ENCODE measurements around the gene PHF19.

Gene PHF19

DNA sequence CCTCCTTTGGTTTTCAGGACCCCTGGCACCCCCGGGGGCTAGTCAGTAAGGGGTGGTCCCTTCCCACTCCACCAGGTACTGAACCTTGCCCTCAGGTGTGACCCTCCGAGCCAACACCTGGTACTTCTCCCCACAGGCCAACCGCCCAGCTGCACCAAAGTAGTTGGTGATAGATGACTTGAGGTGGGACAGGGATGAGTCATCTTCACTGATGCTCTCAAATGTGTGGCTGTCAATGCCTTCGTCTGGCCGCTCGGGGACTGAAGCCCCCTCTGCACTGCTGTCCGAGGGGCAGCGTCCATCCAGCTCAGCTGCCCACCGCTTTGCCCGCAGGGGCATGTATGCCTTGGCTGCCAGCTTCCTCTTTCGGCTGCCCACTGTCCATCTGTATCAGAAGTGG is 19.1 kb downstream of the PHF19 start:
- H3K9me3 ChIP-seq (ENCODE audit: low read depth, low read length), result no peaks in the 10 kb centered on the region
- TF ChIP-seq EZH2 (IDR thresholded peaks at IDR 0.05), result no peak
- no peak for TF ChIP-seq FOXP2 (optimal IDR thresholded peaks at IDR 0.05; ENCODE audit: control extremely low read depth, extremely low read length, insufficient read depth)
- TF ChIP-seq POLR2AphosphoS5 (IDR thresholded peaks at IDR 0.05; ENCODE audit: borderline replicate concordance, low read depth, low read length), result no peak
- no peak overlapping the region for H3K9ac ChIP-seq (ENCODE audit: insufficient read length)
- no peak overlapping the region for H3K27ac ChIP-seq
- no peak overlapping the region for H3K4me3 ChIP-seq
- DNase-seq (ENCODE audit: low read depth, low spot score), result no peak
- H3K36me3 ChIP-seq (ENCODE audit: insufficient read depth, low read length), result peaks cover 7% of the 10 kb centered on the region

DNA sequence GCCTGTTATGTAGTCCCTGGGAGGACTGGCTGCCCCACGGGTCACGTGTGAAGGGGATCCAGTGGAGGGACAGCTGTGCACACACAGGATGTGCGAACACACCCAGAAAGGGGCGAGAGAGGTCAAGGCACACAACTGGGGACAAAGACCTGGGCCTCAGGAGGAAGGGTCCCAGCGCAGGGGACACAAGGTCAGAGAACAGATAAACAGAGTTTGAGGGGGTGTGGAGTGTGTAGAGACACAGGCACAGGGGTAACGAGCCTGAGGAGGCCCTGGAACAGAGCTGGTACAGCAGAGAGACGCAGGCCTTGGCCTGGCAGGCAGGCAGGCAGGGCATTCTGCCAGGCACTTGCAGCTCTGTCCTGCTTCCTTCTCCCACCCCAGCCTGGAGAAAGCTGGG is 19.5 kb downstream of the PHF19 start:
- no peak overlapping the region for H3K27ac ChIP-seq
- no peak overlapping the region for H3K9ac ChIP-seq (ENCODE audit: insufficient read length)
- no peak overlapping the region for H3K4me3 ChIP-seq
- TF ChIP-seq FOXP2 (optimal IDR thresholded peaks at IDR 0.05; ENCODE audit: control extremely low read depth, extremely low read length, insufficient read depth) (no peak), POLR2AphosphoS5 (IDR thresholded peaks at IDR 0.05; ENCODE audit: borderline replicate concordance, low read depth, low read length) (no peak), EZH2 (IDR thresholded peaks at IDR 0.05) (no peak)
- H3K36me3 ChIP-seq (ENCODE audit: insufficient read depth, low read length), result peaks cover 7% of the 10 kb centered on the region
- no peak for DNase-seq (ENCODE audit: low read depth, low spot score)
- H3K9me3 ChIP-seq (ENCODE audit: low read depth, low read length), result no peaks in the 10 kb centered on the region

DNA sequence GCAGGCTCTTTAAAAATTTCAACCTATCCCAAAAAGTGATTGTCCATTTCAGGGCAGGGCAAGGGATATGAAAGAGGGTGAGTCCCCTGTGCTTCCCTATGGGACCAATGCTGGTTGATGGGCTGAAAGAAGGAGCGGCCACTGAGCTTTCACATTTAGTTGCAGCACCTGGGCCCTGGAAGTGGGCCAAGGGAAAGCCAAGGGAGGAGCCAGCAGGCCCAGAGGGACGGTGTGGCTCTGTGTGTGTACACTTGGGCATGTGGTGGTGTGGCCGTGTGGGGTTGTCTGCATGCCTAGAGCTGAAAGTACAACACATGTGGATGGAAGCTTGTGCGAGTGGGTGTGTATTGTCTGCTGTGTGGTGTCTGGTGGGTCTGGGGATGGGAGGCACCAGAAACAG is 20.3 kb downstream of the PHF19 start:
- H3K9me3 ChIP-seq (ENCODE audit: low read depth, low read length), result no peaks in the 10 kb centered on the region
- no peak for TF ChIP-seq FOXP2 (optimal IDR thresholded peaks at IDR 0.05; ENCODE audit: control extremely low read depth, extremely low read length, insufficient read depth)
- TF ChIP-seq POLR2AphosphoS5 (IDR thresholded peaks at IDR 0.05; ENCODE audit: borderline replicate concordance, low read depth, low read length), result no peak
- no peak for TF ChIP-seq EZH2 (IDR thresholded peaks at IDR 0.05)
- no peak for DNase-seq (ENCODE audit: low read depth, low spot score)
- no peak overlapping the region for H3K9ac ChIP-seq (ENCODE audit: insufficient read length)
- H3K4me3 ChIP-seq, result no peak overlapping the region
- peaks cover 7% of the 10 kb centered on the region for H3K36me3 ChIP-seq (ENCODE audit: insufficient read depth, low read length)
- H3K27ac ChIP-seq, result no peak overlapping the region

DNA sequence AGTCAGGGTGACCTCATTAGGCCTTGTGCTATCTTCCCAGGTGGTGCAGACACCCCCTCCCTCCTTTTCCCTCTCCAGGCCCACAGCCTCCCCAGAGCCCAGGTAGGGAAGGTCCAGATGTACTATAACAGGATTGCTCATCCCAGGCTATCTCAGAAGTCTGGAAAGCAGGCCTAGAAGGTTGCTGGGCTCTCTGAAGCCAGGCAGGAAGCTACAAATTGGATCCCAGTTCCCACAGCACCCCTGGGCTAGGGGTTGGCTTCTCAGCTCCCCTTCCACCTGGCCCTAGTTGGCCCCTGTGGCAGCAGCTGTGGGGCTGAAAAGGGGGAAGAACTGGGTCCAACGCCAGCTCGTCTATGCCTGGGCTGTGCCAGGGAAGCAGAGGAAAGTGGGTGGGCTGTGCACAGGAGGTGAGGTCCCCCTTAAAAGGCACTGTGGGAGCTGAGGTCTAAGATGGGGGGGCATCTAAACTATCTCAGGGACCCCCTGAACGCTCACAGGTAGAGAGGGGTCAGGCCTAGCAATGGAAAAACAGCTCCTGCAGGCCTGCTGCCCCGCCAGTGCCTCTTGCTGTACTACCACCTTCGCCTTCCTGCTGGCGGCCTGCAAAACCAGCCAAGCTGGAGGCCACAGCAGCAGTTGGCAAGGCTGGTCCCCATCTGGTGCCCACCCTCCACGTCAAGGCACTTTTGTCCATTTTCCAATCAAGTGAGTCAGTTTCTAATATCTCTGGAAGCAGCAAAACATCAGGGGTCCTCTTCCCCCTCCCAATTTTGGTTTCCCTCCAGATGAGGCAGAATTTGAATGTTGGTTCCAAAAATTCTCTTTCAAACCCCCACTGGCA is 20.9 kb downstream of the PHF19 start:
- Histone ChIP-seq H3K36me3 (ENCODE audit: insufficient read depth, low read length) (peaks cover 7% of the 10 kb centered on the region), H3K9me3 (ENCODE audit: low read depth, low read length) (no peaks in the 10 kb centered on the region), H3K27ac (no peak overlapping the region), H3K4me3 (no peak overlapping the region), H3K9ac (ENCODE audit: insufficient read length) (no peak overlapping the region)
- no peak for DNase-seq (ENCODE audit: low read depth, low spot score)
- TF ChIP-seq FOXP2 (optimal IDR thresholded peaks at IDR 0.05; ENCODE audit: control extremely low read depth, extremely low read length, insufficient read depth), result no peak
- TF ChIP-seq EZH2 (IDR thresholded peaks at IDR 0.05), result no peak
- TF ChIP-seq POLR2AphosphoS5 (IDR thresholded peaks at IDR 0.05; ENCODE audit: borderline replicate concordance, low read depth, low read length), result no peak

DNA sequence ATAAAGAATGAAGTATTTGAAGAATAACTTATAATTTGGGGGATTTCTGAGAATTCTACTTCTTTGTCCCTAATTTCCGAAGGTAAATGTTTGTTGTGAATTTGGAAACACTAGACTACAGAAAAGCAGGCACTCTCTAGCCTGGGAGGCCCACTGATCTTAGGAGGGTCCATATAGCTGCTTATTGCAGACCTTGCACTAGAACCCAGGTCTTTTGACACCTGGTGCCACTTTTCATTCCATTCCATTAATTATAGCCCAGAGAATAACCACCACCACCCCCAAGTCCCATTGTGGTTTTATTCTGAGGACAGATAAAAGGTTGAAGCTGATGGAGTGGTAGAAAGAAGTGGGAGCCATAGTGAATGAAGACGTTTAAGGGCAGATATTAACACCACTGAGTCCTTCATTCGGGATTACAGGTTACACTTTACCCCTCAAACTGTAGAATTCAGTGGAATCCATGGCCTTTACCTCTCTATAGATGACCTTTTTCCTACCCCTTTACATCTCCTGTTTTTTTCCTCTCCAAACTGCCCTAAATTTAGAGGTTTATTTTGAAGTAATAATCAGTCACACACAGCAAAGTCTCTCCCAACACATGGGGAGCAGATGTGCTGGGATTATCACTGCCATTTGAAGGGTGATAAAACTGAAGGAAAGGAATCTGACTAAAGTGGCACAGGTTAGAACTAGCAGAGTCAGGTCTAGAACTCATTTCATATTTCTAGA is 22.2 kb downstream of the PHF19 start:
- Histone ChIP-seq H3K27ac (no peak overlapping the region), H3K36me3 (ENCODE audit: insufficient read depth, low read length) (no peaks in the 10 kb centered on the region; the same call in 1 of the 2 replicates)

DNA sequence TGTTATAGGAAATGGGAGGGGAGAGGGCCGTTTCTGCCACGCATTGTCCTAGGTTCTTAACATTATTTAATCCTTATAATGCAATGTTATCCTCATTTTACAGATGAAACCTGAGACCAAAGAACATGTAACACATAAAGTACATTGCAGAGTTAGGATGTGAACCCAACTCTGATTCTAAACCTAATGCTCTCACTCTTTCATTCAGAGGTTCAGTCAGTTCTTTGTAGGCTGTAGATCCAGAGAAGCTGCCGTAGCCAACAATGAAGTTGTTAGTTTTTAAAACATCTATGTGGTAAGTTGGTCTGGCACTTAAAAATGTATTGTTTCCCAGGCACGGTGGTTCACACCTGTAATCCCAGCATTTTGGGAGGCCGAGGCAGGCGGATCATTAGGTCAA is 23.8 kb downstream of the PHF19 start:
- Histone ChIP-seq H3K4me3 (no peak overlapping the region), H3K9me3 (ENCODE audit: low read depth, low read length) (no peaks in the 10 kb centered on the region), H3K27ac (no peak overlapping the region), H3K9ac (ENCODE audit: insufficient read length) (no peak overlapping the region), H3K36me3 (ENCODE audit: insufficient read depth, low read length) (no peaks in the 10 kb centered on the region; the same call in 1 of the 2 replicates)
- TF ChIP-seq FOXP2 (optimal IDR thresholded peaks at IDR 0.05; ENCODE audit: control extremely low read depth, extremely low read length, insufficient read depth), result no peak
- no peak for TF ChIP-seq POLR2AphosphoS5 (IDR thresholded peaks at IDR 0.05; ENCODE audit: borderline replicate concordance, low read depth, low read length)
- TF ChIP-seq EZH2 (IDR thresholded peaks at IDR 0.05), result no peak
- no peak for DNase-seq (ENCODE audit: low read depth, low spot score)

More for the DNA sequence above, 22.2 kb downstream of the PHF19 start:
- Histone ChIP-seq H3K9ac (ENCODE audit: insufficient read length) (no peak overlapping the region), H3K4me3 (no peak overlapping the region), H3K9me3 (ENCODE audit: low read depth, low read length) (no peaks in the 10 kb centered on the region)
- TF ChIP-seq FOXP2 (optimal IDR thresholded peaks at IDR 0.05; ENCODE audit: control extremely low read depth, extremely low read length, insufficient read depth) (no peak), POLR2AphosphoS5 (IDR thresholded peaks at IDR 0.05; ENCODE audit: borderline replicate concordance, low read depth, low read length) (no peak), EZH2 (IDR thresholded peaks at IDR 0.05) (no peak)
- no peak for DNase-seq (ENCODE audit: low read depth, low spot score)

DNA sequence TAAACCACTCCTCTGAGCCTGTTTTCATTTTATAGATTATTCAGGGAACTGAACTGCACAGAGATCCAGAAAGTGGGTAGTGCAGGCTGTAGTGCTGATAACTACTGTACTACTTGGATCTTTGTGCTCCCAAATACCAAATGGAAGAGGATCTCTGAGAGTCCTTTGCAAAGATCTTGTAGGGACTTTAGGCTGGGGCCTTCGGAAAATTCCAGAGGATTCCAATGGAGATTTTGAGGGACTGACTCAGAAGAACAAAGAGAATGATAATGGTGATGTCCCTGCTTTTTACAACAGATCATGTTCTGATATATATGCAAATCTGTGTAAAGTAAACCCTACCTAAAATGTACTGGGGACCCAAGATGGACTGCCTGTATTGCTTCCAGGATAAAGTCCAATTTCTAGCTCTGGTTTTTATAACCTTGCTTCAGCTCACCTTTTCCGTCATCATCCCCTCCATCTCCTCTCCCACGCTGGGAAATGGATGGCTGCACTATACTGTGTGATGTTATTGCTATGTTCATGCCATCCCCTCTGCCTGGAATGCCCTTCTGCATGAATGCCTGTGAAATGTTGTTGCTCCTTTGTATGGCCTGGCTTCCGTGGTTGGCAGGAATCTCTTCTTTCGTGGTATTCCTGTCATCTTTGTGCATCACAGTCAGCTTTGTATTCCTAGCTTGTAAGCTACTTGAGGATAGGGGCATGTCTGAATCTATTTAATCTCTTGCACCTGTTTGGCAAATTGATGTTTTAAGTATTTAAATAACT is 24.6 kb downstream of the PHF19 start:
- TF ChIP-seq FOXP2 (optimal IDR thresholded peaks at IDR 0.05; ENCODE audit: control extremely low read depth, extremely low read length, insufficient read depth), result no peak
- TF ChIP-seq EZH2 (IDR thresholded peaks at IDR 0.05), result no peak

DNA sequence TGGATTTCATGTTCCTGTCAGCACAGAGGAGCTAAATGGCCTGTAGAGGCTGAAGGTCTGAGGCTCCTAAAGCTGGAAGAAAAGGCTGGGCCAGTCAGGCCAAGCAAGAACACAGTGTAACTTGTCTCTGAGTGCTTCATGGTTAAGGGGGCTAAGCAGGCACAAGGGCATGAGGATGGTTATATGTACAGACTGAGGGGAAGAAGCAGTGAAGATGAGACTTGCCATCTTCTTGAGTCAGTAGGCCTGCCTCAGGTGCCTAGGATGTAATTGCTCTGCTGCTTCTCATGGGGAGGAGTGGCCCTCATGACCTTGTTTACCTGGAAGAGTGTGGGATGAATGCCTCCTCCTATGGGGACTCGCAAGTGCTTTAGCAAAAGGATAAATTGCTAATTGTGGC is 25.5 kb downstream of the PHF19 start:
- Histone ChIP-seq H3K9me3 (ENCODE audit: low read depth, low read length) (no peaks in the 10 kb centered on the region), H3K4me3 (no peak overlapping the region), H3K36me3 (ENCODE audit: insufficient read depth, low read length) (no peaks in the 10 kb centered on the region), H3K27ac (no peak overlapping the region), H3K9ac (ENCODE audit: insufficient read length) (no peak overlapping the region)
- no peak for DNase-seq (ENCODE audit: low read depth, low spot score)
- TF ChIP-seq FOXP2 (optimal IDR thresholded peaks at IDR 0.05; ENCODE audit: control extremely low read depth, extremely low read length, insufficient read depth), result no peak
- TF ChIP-seq EZH2 (IDR thresholded peaks at IDR 0.05), result no peak
- TF ChIP-seq POLR2AphosphoS5 (IDR thresholded peaks at IDR 0.05; ENCODE audit: borderline replicate concordance, low read depth, low read length), result no peak

More for the DNA sequence above, 24.6 kb downstream of the PHF19 start:
- H3K36me3 ChIP-seq (ENCODE audit: insufficient read depth, low read length), result no peaks in the 10 kb centered on the region; the same call in 1 of the 2 replicates
- no peaks in the 10 kb centered on the region for H3K9me3 ChIP-seq (ENCODE audit: low read depth, low read length)
- no peak overlapping the region for H3K27ac ChIP-seq
- no peak for DNase-seq (ENCODE audit: low read depth, low spot score)
- no peak overlapping the region for H3K4me3 ChIP-seq
- no peak overlapping the region for H3K9ac ChIP-seq (ENCODE audit: insufficient read length)
